K562 (cell line): Measurements from ENCODE around the gene BANP.

Experiments used
- BRCA1 ChIP-seq, 2 experiments: fragments of 450-650 bp in 1 of 2; sonication (generic) in 1 of 2; formaldehyde crosslinking in 1 of 2; IDR thresholded peaks; 2 replicates each; pipeline versions ENCODE4 v1.5.0 to v1.6.1; 2017 to 2020; ENCODE audit warnings: mild to moderate bottlenecking in 1 of 2, missing genetic modification reagents in 1 of 2
- BRD4 ChIP-seq: fragments of 200-600 bp; sonication (generic); IDR thresholded peaks from 2 replicates; pipeline ENCODE4 v1.6.1; 2017; ENCODE audit warnings: inconsistent platforms
- CTCF ChIP-seq, 3 experiments: IDR thresholded peaks in 2 of 3; conservative IDR thresholded peaks in 1 of 3; 2 replicates each; pipeline ENCODE4 v1.5.1; 2011 to 2012; ENCODE audit warnings: low read length in 3 of 3, mild to moderate bottlenecking in 3 of 3, control low read depth in 2 of 3, improper control_type of control experiment in 1 of 3, inconsistent platforms in 1 of 3, low read depth in 1 of 3, mixed read lengths in 1 of 3, moderate library complexity in 1 of 3; ENCODE audit not compliant: insufficient read depth in 2 of 3
- JUN ChIP-seq, 2 experiments: sonication (generic) in 1 of 2; formaldehyde crosslinking in 1 of 2; IDR thresholded peaks; 2 replicates each; pipeline versions ENCODE4 v1.6.1 to v1.8.0; 2012 to 2022; ENCODE audit warnings: borderline replicate concordance in 2 of 2, mild to moderate bottlenecking in 2 of 2, improper control_type of control experiment in 1 of 2, low read depth in 1 of 2, low read length in 1 of 2, missing genetic modification reagents in 1 of 2
- POLR2A ChIP-seq: fragments of 450-650 bp; conservative IDR thresholded peaks from 2 replicates; pipeline ENCODE4 v1.6.1; 2016
- PPARD ChIP-seq: fragments of 250-450 bp; sonication (Bioruptor Pico); IDR thresholded peaks from 2 replicates; pipeline ENCODE4 v1.8.0; 2022; ENCODE audit warnings: inconsistent platforms, mild to moderate bottlenecking, moderate library complexity
- RAD21 ChIP-seq, 2 experiments: fragments of 250-450 bp in 1 of 2; fragments of 450-650 bp in 1 of 2; sonication (Bioruptor Pico) in 1 of 2; formaldehyde crosslinking in 1 of 2; IDR thresholded peaks in 1 of 2; conservative IDR thresholded peaks in 1 of 2; 2 replicates each; pipeline versions ENCODE4 v1.4.0 to v1.8.0; 2020 to 2022; ENCODE audit warnings: mild to moderate bottlenecking in 2 of 2, moderate library complexity in 1 of 2
- TAF1 ChIP-seq: IDR thresholded peaks from 2 replicates; pipeline ENCODE4 v1.6.1; 2011; ENCODE audit warnings: mild to moderate bottlenecking, low read length, moderate library complexity; ENCODE audit not compliant: insufficient read depth, control insufficient read depth, severe bottlenecking; ENCODE audit errors: extremely low read depth
- ZNF133 ChIP-seq: fragments of 250-450 bp; sonication (Bioruptor Pico); IDR thresholded peaks from 2 replicates; pipeline ENCODE4 v1.4.0; 2020; ENCODE audit warnings: mild to moderate bottlenecking
- ZNF561 ChIP-seq: fragments of 450-650 bp; formaldehyde crosslinking; conservative IDR thresholded peaks from 2 replicates; pipeline ENCODE4 v1.4.0; 2020; ENCODE audit warnings: mild to moderate bottlenecking, moderate library complexity
- TF ChIP-seq, protein P1 (sequence below): fragments of 450-650 bp; formaldehyde crosslinking; IDR thresholded peaks from 2 replicates; pipeline ENCODE4 v1.4.0; 2022; ENCODE audit warnings: missing genetic modification characterization
- TF ChIP-seq, protein P2 (sequence below): sonication (generic); formaldehyde crosslinking; IDR thresholded peaks from 2 replicates; pipeline ENCODE4 v1.8.0; 2022; ENCODE audit warnings: mild to moderate bottlenecking, missing genetic modification reagents

DNA sequence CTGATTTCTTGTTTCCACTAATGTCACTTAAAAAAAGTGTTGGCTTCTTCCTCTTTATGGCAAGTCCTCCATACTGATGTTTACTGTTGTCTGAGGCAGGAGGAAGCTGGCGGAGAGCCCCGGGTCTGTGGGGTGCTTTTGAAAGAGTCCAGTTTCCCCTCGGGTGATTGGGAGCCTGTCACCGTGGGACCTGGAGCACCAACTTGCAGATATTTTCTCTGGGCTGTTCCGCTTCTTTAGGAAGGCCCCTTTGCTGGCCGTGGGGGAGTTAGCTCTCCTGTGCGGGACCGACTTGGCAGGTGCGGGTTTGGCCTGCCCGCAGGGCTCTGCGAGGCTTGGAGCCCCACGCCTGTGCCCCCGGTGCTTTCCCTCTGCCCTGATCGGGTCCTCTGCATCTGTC lies 3.1 kb downstream of the BANP start:
- TF ChIP-seq BRCA1 (IDR thresholded peaks at IDR 0.05) (no peak), BRCA1 (CRISPR knock-in tag; IDR thresholded peaks at IDR 0.05) (no peak), POLR2A (no peak), PPARD (no peak), TAF1 (no peak), RAD21 (CRISPR knock-in tag; conservative IDR thresholded peaks at IDR 0.05 in 1 of 2, IDR thresholded peaks at IDR 0.05 in 1 of 2) (no peak), ZNF133 (CRISPR knock-in tag) (no peak), ZNF561 (no peak), BRD4 (no peak), CTCF (IDR thresholded peaks at IDR 0.05 in 2 of 3, conservative IDR thresholded peaks at IDR 0.05 in 1 of 3; ENCODE audit: insufficient read depth in 2 of 3, low read depth in 1 of 3, low read length in 3 of 3) (no peak), JUN (IDR thresholded peaks at IDR 0.05; ENCODE audit: borderline replicate concordance, low read depth, low read length) (no peak), JUN (CRISPR knock-in tag; IDR thresholded peaks at IDR 0.05; ENCODE audit: borderline replicate concordance) (no peak)
- TF ChIP-seq, protein P1, sequence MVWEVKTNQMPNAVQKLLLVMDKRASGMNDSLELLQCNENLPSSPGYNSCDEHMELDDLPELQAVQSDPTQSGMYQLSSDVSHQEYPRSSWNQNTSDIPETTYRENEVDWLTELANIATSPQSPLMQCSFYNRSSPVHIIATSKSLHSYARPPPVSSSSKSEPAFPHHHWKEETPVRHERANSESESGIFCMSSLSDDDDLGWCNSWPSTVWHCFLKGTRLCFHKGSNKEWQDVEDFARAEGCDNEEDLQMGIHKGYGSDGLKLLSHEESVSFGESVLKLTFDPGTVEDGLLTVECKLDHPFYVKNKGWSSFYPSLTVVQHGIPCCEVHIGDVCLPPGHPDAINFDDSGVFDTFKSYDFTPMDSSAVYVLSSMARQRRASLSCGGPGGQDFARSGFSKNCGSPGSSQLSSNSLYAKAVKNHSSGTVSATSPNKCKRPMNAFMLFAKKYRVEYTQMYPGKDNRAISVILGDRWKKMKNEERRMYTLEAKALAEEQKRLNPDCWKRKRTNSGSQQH (CRISPR knock-in tag): no peak
- TF ChIP-seq, protein P2, sequence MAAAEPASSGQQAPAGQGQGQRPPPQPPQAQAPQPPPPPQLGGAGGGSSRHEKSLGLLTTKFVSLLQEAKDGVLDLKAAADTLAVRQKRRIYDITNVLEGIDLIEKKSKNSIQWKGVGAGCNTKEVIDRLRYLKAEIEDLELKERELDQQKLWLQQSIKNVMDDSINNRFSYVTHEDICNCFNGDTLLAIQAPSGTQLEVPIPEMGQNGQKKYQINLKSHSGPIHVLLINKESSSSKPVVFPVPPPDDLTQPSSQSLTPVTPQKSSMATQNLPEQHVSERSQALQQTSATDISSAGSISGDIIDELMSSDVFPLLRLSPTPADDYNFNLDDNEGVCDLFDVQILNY (CRISPR knock-in tag): no peak
